ENCODE measurements around the gene IRS2.

Gene IRS2

DNA sequence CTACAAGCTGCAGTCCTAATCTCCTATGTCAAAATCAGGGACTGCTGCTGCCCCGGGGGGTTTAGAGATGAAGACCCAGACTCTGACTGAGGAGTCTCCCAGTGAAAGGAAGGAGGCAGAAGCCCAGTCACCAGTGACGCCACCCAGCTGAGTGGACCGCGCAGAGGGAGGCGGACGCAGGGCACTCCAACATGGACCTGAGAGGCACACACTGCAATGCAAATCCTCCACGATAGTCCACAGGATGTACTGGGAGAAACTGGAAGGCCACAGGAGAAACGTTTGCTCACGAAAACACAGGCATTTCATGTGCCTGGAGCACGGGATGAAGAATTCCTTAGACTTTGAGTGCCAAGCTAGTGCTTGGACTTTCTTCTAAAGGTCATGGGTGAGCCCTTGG, 58.3 kb downstream of the IRS2 start:
- DNase-seq: no peak

GRCh38 chr13:109727251-109727650, 59.1 kb downstream of the IRS2 start:
- no peak for DNase-seq

- no peak for DNase-seq
Measured at GRCh38 chr13:109725995-109726637, 60.3 kb downstream of the IRS2 start.

GRCh38 chr13:109725297-109725696, 61.1 kb downstream of the IRS2 start:
- no peak for DNase-seq

DNA sequence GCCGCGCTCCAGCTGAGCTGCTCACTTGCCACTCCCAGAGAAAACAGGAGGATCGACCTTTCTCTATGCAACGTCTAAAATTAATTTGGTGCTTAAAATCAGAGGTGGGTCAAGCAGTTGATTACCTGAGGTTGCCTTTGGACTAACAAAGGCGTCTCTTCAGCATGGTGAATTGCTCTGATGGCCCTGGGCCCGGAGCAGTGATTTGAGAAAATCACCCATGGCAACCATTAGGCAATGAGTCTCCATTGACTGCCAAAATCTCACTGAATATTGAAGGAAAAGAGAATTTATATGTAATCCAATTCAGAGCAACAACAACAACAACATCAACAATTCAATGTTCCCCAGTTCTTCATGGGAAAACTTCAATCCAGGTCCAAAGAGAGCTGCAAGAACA, 61.8 kb downstream of the IRS2 start:
- DNase-seq: no peak

DNA sequence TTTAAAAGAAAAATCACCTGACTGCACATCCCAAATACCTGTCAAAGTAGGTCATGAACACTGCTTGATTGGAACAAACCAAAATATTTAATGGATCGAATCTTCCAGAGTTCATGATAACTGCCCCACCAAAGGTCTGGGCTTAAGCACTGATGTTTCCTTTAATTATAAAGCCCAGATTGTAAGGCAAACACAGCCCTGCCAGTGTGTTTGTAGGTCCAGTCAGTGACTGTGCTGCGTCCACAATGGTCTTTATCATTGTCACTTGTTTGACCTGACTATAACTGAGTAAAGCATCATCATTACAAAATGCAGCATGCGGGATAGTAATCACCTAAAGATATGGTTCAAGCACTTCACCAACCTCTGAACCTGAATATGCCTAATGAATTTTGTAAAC, 63.3 kb downstream of the IRS2 start:
- DNase-seq: no peak

DNA sequence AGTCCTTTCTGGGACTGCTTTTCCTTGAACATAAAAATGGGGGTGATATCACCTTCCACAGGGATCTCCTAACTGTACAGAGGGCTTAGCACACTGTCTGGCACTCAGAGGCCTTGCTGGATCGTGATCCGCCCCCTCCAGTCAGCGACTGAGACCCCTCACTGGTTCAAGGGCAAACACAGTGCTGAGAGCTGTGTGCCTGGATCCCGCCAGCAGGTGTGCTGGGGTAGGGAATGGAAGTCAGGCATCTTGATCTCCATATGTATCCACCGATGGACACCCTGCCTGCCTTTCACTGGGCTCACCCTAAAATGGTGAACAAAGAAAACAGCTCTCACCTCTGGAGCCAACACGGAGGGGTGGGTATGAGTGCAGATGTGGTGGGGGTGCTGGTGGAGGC, 64.3 kb downstream of the IRS2 start:
- DNase-seq: no peak

GRCh38 chr13:109720758-109721184, 65.6 kb downstream of the IRS2 start:
- DNase-seq: no peak

- DNase-seq: no peak
Measured at GRCh38 chr13:109719962-109720646, 66.3 kb downstream of the IRS2 start.

DNA sequence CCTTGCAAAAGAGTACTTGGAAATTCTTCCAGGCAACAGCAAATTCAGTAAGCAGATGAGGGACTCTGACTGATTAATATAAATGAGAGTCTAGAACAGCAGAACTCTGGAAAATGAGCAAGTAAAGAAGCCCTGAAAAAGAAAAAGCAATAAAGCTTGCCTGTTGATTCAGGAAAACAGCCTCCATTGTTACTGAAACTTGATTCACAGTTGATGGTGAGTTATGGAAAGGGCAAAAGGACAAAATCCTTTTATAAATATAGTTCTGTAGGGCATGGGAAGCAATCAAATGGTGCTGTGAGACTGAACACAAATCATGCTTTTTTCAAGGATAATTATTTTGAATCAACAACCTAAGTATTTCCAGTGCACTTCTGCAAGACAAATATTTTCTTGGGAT, 67.7 kb downstream of the IRS2 start:
- no peak for DNase-seq

DNA sequence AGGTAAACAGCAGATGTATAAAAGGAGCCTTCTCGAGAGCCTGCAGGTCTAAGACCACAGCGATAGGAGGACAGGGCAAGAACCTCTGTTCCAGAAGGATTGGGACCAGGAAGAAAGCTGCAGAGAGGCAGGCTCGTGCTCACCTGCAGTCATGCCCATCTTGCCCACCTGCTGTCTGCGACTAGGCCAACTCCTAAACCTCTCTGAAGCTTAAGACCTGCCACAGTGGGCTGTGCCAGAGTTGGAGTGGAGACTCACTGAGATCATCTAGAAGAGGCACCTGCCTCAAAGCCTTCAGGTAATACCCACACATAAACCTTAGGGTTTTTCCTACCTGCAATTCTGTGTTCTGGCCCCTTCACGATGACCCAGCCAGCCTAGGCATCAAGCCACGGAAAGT, 68.7 kb downstream of the IRS2 start:
- DNase-seq: no peak

DNA sequence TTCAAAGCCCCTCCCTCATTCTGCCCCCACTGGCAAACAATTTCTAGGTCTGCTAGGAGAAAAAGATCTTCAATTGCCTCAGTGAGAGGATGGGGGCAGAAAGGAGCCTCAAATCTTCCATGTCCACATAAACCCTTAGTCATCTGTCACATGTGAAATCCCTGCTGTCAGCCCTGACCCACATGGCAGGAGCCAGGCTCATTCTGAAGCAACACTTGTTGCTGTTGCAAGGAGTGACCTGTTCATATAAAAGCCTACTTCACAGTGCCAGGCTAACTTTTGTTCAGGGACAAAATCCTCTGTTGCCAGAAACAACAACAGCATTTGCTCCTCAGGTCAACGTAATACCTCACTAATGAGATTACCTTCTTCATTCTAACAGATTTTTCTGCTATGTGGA, 70.5 kb downstream of the IRS2 start:
- DNase-seq: no peak

- no peak for DNase-seq
Measured at GRCh38 chr13:109713681-109714080, 72.7 kb downstream of the IRS2 start.

DNA sequence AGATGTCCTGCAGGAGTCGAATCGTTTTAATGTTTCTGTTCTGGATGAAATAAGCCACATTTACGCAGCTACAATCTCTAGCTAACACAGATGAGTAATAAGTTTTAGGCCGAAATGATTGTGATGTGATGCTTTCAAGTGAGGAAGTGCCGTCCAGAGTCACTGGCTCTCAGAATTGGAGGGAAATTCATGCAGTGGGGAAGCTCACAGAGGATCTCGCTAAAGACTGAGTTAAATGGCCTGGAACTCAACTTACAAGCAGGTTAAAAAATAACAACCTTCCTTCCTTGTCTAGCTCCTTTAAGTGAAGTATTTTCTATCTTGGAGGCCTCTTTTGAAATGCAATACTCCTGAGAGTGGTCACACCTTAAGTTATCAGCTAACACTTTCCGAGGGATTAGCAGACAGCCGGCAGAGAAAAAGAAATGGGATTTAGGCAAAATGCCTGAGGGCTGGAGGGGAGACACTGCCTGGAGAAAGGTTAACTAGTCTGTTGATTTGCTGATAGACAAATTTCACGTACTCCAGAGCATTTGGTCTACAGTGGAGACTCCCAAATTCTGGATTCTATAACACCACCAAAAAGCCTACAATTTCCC, 74.2 kb downstream of the IRS2 start:
- no peak for DNase-seq

GRCh38 chr13:109707742-109708617, 78.4 kb downstream of the IRS2 start:
- DNase-seq: no peak

DNA sequence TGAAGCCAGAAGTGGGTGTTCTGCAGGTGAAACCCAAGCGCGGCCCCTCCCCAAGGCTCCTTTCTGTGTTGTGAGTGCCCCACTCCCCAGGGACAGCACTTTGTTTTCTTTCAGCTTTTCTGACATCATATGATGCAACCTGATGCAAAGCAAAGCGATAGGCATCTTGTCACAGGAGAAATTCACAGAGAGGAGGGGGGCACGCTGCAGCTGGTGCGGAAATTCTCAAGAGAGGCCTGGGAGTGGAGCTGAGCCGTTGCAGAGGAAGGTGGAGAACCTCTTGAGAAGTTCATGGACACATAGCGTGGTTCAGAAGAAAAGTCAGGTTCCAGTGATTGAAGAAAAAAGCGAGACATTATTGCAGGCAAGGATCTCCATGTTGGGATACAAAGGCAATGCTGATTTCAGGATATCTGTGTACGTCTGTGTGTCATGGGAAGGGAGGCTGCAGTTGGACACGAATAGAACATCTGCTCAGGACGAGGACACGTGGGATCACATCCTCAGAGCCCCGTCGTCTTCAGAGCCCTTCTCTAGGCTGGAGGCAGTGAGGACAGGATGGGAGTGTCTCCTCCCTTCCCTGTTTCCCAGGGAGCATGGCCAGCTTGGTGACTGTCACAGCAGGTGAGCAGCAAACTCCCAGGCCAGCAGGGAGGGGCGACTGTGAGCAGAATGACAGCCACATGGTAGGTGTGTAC, 79.2 kb downstream of the IRS2 start:
- DNase-seq: no peak

- DNase-seq: no peak
Measured at GRCh38 chr13:109706015-109706715, 80.2 kb downstream of the IRS2 start.

- DNase-seq: no peak
Measured at GRCh38 chr13:109704771-109705635, 81.4 kb downstream of the IRS2 start.

GRCh38 chr13:109703250-109703649, 83.1 kb downstream of the IRS2 start:
- DNase-seq: no peak
